T-helper 17 cell (primary cell): ENCODE measurements around the gene AP1S3. TPM values are rescaled to one million over a fixed set of nuclear protein-coding genes. Genes with fewer than 3 reads are reported as not detected.

Experiments used
- total RNA-seq, 4 donors: library from RNA in 2 of 4; stranded (reverse) in 2 of 4; gene quantifications; one replicate each; pipeline ENCODE4 v1.2.3 and lab custom pipeline; 2022 to 2026

AP1S3 gene
- total RNA-seq, 2 donors from 2014 or later, result 1.6 to 2.9 TPM

Other genes starting within 250 kb of the AP1S3 start
- not detected for gene SCG2, start 235.2 kb downstream of the AP1S3 start, total RNA-seq
- gene WDFY1, start 107.8 kb upstream of the AP1S3 start, total RNA-seq, result 10 to 100 TPM; 36.9 to 44.8 TPM
- 10 to 100 TPM; 21.8 to 30.5 TPM for gene MRPL44, start 119.9 kb upstream of the AP1S3 start, total RNA-seq
- 1 to 10 TPM in 1 of 2 donors, under 1 TPM in 1; 0.37 to 3.9 TPM for gene SERPINE2, start 201.7 kb upstream of the AP1S3 start, total RNA-seq